HepG2 (cell line): ENCODE results near the gene MME.

Experiments
- ATF7 ChIP-seq, 2 experiments: fragments of 450-650 bp in 1 of 2; sonication (generic) in 1 of 2; formaldehyde crosslinking in 1 of 2; IDR thresholded peaks; 2 replicates each; pipeline versions ENCODE4 v1.4.0 to v1.6.1; 2016 to 2020; ENCODE audit warnings: antibody characterized with exemption in 1 of 2, mild to moderate bottlenecking in 1 of 2, missing genetic modification reagents in 1 of 2
- FOSL2 ChIP-seq: sonication (generic); formaldehyde crosslinking; IDR thresholded peaks from 2 replicates; pipeline ENCODE4 v1.4.0; 2020; ENCODE audit warnings: missing genetic modification reagents
- KAT8 ChIP-seq: IDR thresholded peaks from 2 replicates; pipeline ENCODE4 v1.6.1; 2016; ENCODE audit warnings: missing genetic modification reagents, missing compliant biosample characterization
- POLR2AphosphoS5 ChIP-seq: IDR thresholded peaks from 2 replicates; pipeline ENCODE4 v1.6.1; 2012; ENCODE audit warnings: low read depth, low read length
- PTBP1 ChIP-seq: fragments of 200-400 bp; formaldehyde crosslinking; IDR thresholded peaks from 2 replicates; pipeline ENCODE4 v1.6.1; 2018; ENCODE audit warnings: low read length, low read depth; ENCODE audit not compliant: poor library complexity, severe bottlenecking
- RAD21 ChIP-seq: fragments of 450-650 bp; formaldehyde crosslinking; IDR thresholded peaks from 2 replicates; pipeline ENCODE4 v1.5.0; 2020; ENCODE audit warnings: mild to moderate bottlenecking
- ZKSCAN1 ChIP-seq: fragments of 150-350 bp; IDR thresholded peaks from 2 replicates; pipeline ENCODE4 v1.6.1; 2014; ENCODE audit warnings: low read length
- ZNF350 ChIP-seq: sonication (generic); formaldehyde crosslinking; IDR thresholded peaks from 2 replicates; pipeline ENCODE4 v1.4.0; 2020; ENCODE audit warnings: mild to moderate bottlenecking, low read depth, missing genetic modification reagents, borderline replicate concordance
- TF ChIP-seq, protein P1 (sequence below): sonication (generic); formaldehyde crosslinking; IDR thresholded peaks from 2 replicates; pipeline ENCODE4 v1.8.0; 2022; ENCODE audit warnings: mild to moderate bottlenecking, missing genetic modification reagents; ENCODE audit not compliant: insufficient replicate concordance

DNA sequence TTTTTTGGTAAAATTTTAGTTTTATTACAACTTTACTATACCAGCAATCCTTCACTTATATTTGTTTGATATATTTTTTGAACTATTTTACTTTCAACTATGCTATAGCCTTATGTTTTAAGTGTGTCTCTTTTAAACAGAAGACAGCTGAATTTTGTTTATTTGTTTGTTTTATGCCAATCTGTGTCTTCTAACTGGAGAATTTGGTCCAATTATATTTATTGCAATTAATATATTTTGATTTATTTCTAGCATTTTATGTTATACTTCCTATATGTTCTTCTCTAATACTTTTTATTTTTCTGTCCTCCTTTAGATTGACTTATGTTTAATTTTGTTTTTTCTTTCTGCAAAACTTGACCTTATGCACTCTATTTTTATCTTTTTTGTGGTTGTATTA lies 4.9 kb upstream of the MME start:
- TF ChIP-seq ATF7 (IDR thresholded peaks at IDR 0.05), result no peak
- no peak for TF ChIP-seq ATF7 (CRISPR knock-in tag; IDR thresholded peaks at IDR 0.05)
- TF ChIP-seq ZNF350 (CRISPR knock-in tag), result no peak
- no peak for TF ChIP-seq KAT8 (CRISPR knock-in tag)
- no peak for TF ChIP-seq RAD21
- TF ChIP-seq, protein P1, sequence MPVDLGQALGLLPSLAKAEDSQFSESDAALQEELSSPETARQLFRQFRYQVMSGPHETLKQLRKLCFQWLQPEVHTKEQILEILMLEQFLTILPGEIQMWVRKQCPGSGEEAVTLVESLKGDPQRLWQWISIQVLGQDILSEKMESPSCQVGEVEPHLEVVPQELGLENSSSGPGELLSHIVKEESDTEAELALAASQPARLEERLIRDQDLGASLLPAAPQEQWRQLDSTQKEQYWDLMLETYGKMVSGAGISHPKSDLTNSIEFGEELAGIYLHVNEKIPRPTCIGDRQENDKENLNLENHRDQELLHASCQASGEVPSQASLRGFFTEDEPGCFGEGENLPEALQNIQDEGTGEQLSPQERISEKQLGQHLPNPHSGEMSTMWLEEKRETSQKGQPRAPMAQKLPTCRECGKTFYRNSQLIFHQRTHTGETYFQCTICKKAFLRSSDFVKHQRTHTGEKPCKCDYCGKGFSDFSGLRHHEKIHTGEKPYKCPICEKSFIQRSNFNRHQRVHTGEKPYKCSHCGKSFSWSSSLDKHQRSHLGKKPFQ (CRISPR knock-in tag), result no peak
- TF ChIP-seq POLR2AphosphoS5, result no peak
- no peak for TF ChIP-seq ZKSCAN1
- no peak for TF ChIP-seq FOSL2 (CRISPR knock-in tag)
- no peak for TF ChIP-seq PTBP1
